Upper lobe of left lung (tissue), 4 donors: ENCODE data around the gene NTN1.

ENCODE experiments used
- CTCF ChIP-seq, 6 experiments: fragments of 450-650 bp in 4 of 6; fragments of 200-600 bp in 2 of 6; sonication (generic) in 2 of 6; IDR thresholded peaks; one replicate each; pipeline ENCODE4 v1.5.1; 2016 to 2019; ENCODE audit warnings: antibody characterized with exemption in 6 of 6
- EP300 ChIP-seq, 4 donors: sonication (generic); formaldehyde crosslinking; IDR thresholded peaks; one replicate each; pipeline ENCODE4 v1.5.1; 2017; ENCODE audit warnings: antibody characterized with exemption in 4 of 4, control low read depth in 2 of 4

DNA sequence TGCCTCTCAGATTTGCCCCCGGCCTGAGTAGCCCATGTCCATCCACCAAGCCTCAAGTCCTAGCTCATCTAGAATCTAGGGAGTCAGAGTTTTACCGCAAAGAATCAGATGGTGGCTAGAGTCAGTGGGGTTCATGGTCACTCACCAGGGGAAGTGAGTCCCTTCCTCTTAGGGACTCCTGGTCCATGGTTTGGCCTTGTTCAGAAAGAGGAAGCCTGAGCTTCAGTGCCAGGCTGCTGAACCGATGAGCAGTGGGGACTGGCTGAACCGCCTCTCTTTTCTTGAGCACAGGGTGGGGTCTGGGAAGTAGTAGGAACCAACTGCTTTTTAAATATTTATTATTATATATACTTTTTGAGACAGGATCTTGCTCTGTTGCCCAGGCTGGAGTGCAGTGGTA, 160.3 kb downstream of the NTN1 start:
- TF ChIP-seq CTCF (IDR thresholded peaks at IDR 0.05) (no peak), EP300 (IDR thresholded peaks at IDR 0.05) (no peak)
